OCI-LY1 (cell line): ENCODE measurements around the gene GJB2.

Experiments
- CTCF ChIP-seq: fragments of 200-600 bp; sonication (generic), shearing (Covaris generic); IDR thresholded peaks from 2 replicates; pipeline ENCODE4 v1.5.1; 2017; ENCODE audit warnings: mild to moderate bottlenecking, antibody characterized with exemption, low read length, moderate library complexity, mixed read lengths
- EZH2 ChIP-seq: fragments of 200-600 bp; sonication (generic), shearing (Covaris generic); IDR thresholded peaks from 2 replicates; pipeline ENCODE4 v1.8.0; 2017; ENCODE audit warnings: borderline replicate concordance, mixed run types, mild to moderate bottlenecking, antibody characterized with exemption, low read length, moderate library complexity, mixed read lengths

- TF ChIP-seq CTCF (peak; percentile 66), EZH2 (no peak)
Measured at GRCh38 chr13:20182231-20182846, 10.4 kb downstream of the GJB2 start.
